Peyer's patch (tissue), 4 donors: Measurements from ENCODE around the gene MRPL48. TPM values are rescaled to one million over a fixed set of nuclear protein-coding genes. Genes with fewer than 3 reads are reported as not detected.

ENCODE experiments used
- DNase-seq, 3 donors: peaks; one replicate each; pipeline ENCODE4 v3.0.0-alpha.2; 2017 to 2019
- H3K27ac ChIP-seq, 4 donors: fragments of 200-600 bp; sonication (generic); one replicate each; pipeline ENCODE4 v1.5.1; 2016 to 2019
- H3K27me3 ChIP-seq, 2 donors: fragments of 200-600 bp; sonication (generic); one replicate each; pipeline ENCODE4 v1.5.1; 2019
- H3K36me3 ChIP-seq, 3 donors: fragments of 200-600 bp; sonication (generic); one replicate each; pipeline ENCODE4 v1.5.1; 2016 to 2019
- H3K4me1 ChIP-seq, 4 donors: fragments of 200-600 bp; sonication (generic); one replicate each; pipeline ENCODE4 v1.5.1; 2016 to 2019
- H3K4me3 ChIP-seq, 4 donors: fragments of 200-600 bp; sonication (generic); 1 replicate in 3 of 4; 2 replicates in 1 of 4; pipeline ENCODE4 v1.5.1; 2016 to 2019; ENCODE audit warnings: mild to moderate bottlenecking in 1 of 4
- H3K9me3 ChIP-seq, 4 donors: fragments of 200-600 bp; sonication (generic); one replicate each; pipeline ENCODE4 v1.5.1; 2016 to 2019; ENCODE audit warnings: mild to moderate bottlenecking in 1 of 4
- POLR2A ChIP-seq, 2 donors: fragments of 450-650 bp; IDR thresholded peaks; one replicate each; pipeline ENCODE4 v1.5.1; 2017; ENCODE audit warnings: antibody characterized with exemption in 2 of 2, mild to moderate bottlenecking in 2 of 2, moderate library complexity in 2 of 2
- total RNA-seq, 4 donors: library from RNA; depleted of rRNA; stranded (reverse); fragments of >200 nt; gene quantifications; one replicate each; pipeline ENCODE4 v1.1.0, GENCODE V29; 2016
- TF ChIP-seq, protein P1 (sequence below), 6 experiments: fragments of 450-650 bp in 4 of 6; fragments of 200-600 bp in 2 of 6; sonication (generic) in 1 of 6; IDR thresholded peaks; one replicate each; pipeline ENCODE4 v1.5.1; 2017 to 2019; ENCODE audit warnings: antibody characterized with exemption in 6 of 6, mild to moderate bottlenecking in 3 of 6, moderate library complexity in 1 of 6

Gene MRPL48
- total RNA-seq, 4 donors from 2014 or later, result 26.8 to 50.3 (median 33.3) TPM

DNA sequence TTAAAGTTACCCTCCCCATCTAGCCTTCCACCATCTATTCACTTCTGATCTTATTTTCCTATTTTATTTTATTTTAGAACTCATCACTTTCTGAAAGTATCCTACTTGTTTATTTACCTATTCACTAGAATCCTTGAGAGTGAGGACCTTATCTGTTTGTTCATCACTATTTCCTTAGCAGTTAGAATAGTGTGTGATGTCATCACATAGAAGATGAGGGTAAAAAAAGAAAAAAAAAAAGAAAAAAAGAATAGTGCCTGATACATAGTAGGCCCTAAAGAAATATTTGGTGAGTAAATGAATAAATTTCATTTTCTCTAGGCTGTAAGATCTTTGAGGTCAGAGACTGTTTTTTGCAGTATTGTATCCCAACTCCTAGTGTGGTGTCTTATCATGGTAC lies 125.8 kb downstream of the MRPL48 start:
- Histone ChIP-seq H3K4me1 (peaks cover 0 to 9% (median 0%) of the 10 kb centered on the region in 4 donors), H3K9me3 (no peaks in the 10 kb centered on the region), H3K27ac (no peak overlapping the region), H3K4me3 (no peak overlapping the region), H3K36me3 (peaks cover 0 to 46% (median 0%) of the 10 kb centered on the region in 3 donors), H3K27me3 (no peaks in the 10 kb centered on the region)
- TF ChIP-seq, protein P1, sequence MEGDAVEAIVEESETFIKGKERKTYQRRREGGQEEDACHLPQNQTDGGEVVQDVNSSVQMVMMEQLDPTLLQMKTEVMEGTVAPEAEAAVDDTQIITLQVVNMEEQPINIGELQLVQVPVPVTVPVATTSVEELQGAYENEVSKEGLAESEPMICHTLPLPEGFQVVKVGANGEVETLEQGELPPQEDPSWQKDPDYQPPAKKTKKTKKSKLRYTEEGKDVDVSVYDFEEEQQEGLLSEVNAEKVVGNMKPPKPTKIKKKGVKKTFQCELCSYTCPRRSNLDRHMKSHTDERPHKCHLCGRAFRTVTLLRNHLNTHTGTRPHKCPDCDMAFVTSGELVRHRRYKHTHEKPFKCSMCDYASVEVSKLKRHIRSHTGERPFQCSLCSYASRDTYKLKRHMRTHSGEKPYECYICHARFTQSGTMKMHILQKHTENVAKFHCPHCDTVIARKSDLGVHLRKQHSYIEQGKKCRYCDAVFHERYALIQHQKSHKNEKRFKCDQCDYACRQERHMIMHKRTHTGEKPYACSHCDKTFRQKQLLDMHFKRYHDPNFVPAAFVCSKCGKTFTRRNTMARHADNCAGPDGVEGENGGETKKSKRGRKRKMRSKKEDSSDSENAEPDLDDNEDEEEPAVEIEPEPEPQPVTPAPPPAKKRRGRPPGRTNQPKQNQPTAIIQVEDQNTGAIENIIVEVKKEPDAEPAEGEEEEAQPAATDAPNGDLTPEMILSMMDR (IDR thresholded peaks at IDR 0.05), result no peak
- TF ChIP-seq POLR2A (IDR thresholded peaks at IDR 0.05), result no peak
- no peak for DNase-seq

DNA sequence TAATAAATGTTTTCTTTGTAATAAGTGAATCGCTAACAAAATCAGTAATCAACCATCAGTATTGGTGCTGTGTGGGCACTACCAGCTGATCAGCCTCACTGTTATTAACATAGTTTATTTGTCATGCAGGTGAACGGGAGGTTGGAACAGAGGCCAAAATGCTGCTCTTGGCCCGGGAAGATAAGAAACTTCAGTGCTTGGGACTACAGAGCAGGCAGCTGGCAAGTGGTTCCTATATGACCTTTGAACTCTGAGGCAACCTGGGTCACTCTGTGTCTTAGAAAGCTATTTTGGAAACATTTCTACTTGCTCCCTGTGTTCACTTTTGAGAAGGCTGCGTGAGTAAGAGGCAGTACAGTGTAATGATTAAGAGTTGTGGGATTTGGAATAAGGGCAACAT lies 126.6 kb downstream of the MRPL48 start:
- Histone ChIP-seq H3K4me3 (no peak overlapping the region), H3K36me3 (peaks cover 0 to 54% (median 0%) of the 10 kb centered on the region in 3 donors), H3K27me3 (no peaks in the 10 kb centered on the region), H3K27ac (no peak overlapping the region), H3K4me1 (peaks cover 0 to 9% (median 0%) of the 10 kb centered on the region in 4 donors), H3K9me3 (no peaks in the 10 kb centered on the region)
- no peak for TF ChIP-seq POLR2A (IDR thresholded peaks at IDR 0.05)
- TF ChIP-seq, protein P1 (IDR thresholded peaks at IDR 0.05), result no peak
- peak in 1 of 3 donors; percentile 59 for DNase-seq

Other genes starting within 250 kb of the MRPL48 start
- 10 to 100 TPM; 22.2 to 35.7 (median 30.4) TPM for gene FAM168A, start 189.8 kb upstream of the MRPL48 start, total RNA-seq
- gene PLEKHB1, start 141.3 kb upstream of the MRPL48 start, total RNA-seq, result 10 to 100 TPM; 10.3 to 29.7 (median 12.0) TPM
- gene RAB6A, start 26.8 kb upstream of the MRPL48 start, total RNA-seq, result 100 to 1,000 TPM in 3 of 4 donors, 10 to 100 TPM in 1; 76.7 to 198 (median 182) TPM
- 100 to 1,000 TPM in 1 of 4 donors, 10 to 100 TPM in 3; 42.9 to 106 (median 87.8) TPM for gene COA4, start 89.0 kb downstream of the MRPL48 start, total RNA-seq
- 10 to 100 TPM; 16.6 to 18.2 (median 16.6) TPM for gene PAAF1, start 89.1 kb downstream of the MRPL48 start, total RNA-seq
- 1 to 10 TPM in 1 of 4 donors, under 1 TPM in 1, not detected in 2; 0.54 to 4.4 TPM for gene DNAJB13, start 163.2 kb downstream of the MRPL48 start, total RNA-seq
- gene UCP2, start 195.0 kb downstream of the MRPL48 start, total RNA-seq, result 100 to 1,000 TPM in 1 of 4 donors, 10 to 100 TPM in 3; 10.7 to 180 (median 27.4) TPM
- 1 to 10 TPM in 3 of 4 donors, under 1 TPM in 1; 0.76 to 3.4 (median 2.2) TPM for gene UCP3, start 221.2 kb downstream of the MRPL48 start, total RNA-seq